HEK293 (cell line): Measurements from ENCODE around the gene CLEC4A.

Experiments used
- GLI2 ChIP-seq: fragments of 450-650 bp; formaldehyde crosslinking; IDR thresholded peaks from 2 replicates; pipeline ENCODE4; 2017; ENCODE audit warnings: missing biosample characterization, missing genetic modification characterization, low read depth, borderline replicate concordance
- SP2 ChIP-seq: fragments of 450-650 bp; formaldehyde crosslinking; IDR thresholded peaks from 2 replicates; pipeline ENCODE4 v1.5.1; 2016; ENCODE audit warnings: missing biosample characterization, missing genetic modification characterization
- ZNF274 ChIP-seq, 2 experiments: fragments of 200-500 bp in 1 of 2; fragments of 450-650 bp in 1 of 2; sonication (Bioruptor generic) in 1 of 2; formaldehyde crosslinking in 1 of 2; IDR thresholded peaks; 2 replicates each; pipeline versions ENCODE4 v1.5.1 to v1.6.1; 2014 to 2016; ENCODE audit warnings: borderline replicate concordance in 1 of 2, inconsistent platforms in 1 of 2, low read length in 1 of 2, missing biosample characterization in 1 of 2, missing genetic modification characterization in 1 of 2
- ZNF335 ChIP-seq: fragments of 450-650 bp; formaldehyde crosslinking; conservative IDR thresholded peaks from 2 replicates; pipeline ENCODE4 v1.5.1; 2016; ENCODE audit warnings: missing biosample characterization, missing genetic modification characterization
- ZNF350 ChIP-seq: fragments of 450-650 bp; formaldehyde crosslinking; IDR thresholded peaks from 2 replicates; pipeline ENCODE4 v1.5.0; 2017; ENCODE audit warnings: missing biosample characterization, mild to moderate bottlenecking, missing genetic modification characterization
- ZNF394 ChIP-seq: fragments of 450-650 bp; formaldehyde crosslinking; IDR thresholded peaks from 2 replicates; pipeline ENCODE4 v1.5.1; 2016; ENCODE audit warnings: missing biosample characterization, missing genetic modification characterization, mild to moderate bottlenecking, moderate library complexity, borderline replicate concordance
- ZNF561 ChIP-seq: fragments of 450-650 bp; IDR thresholded peaks from 2 replicates; pipeline ENCODE4 v1.5.1; 2018; ENCODE audit warnings: missing biosample characterization, missing genetic modification characterization, borderline replicate concordance
- TF ChIP-seq, protein P1 (sequence below): fragments of 450-650 bp; formaldehyde crosslinking; IDR thresholded peaks from 2 replicates; pipeline ENCODE4 v1.5.1; 2016; ENCODE audit warnings: missing biosample characterization, missing genetic modification characterization

GRCh38 chr12:8156416-8156815 lies 33.0 kb downstream of the CLEC4A start:
- no peak for TF ChIP-seq GLI2 (tag by site-specific recombination)
- no peak for TF ChIP-seq SP2 (tag by site-specific recombination)
- TF ChIP-seq ZNF394: no peak
- TF ChIP-seq, protein P1, sequence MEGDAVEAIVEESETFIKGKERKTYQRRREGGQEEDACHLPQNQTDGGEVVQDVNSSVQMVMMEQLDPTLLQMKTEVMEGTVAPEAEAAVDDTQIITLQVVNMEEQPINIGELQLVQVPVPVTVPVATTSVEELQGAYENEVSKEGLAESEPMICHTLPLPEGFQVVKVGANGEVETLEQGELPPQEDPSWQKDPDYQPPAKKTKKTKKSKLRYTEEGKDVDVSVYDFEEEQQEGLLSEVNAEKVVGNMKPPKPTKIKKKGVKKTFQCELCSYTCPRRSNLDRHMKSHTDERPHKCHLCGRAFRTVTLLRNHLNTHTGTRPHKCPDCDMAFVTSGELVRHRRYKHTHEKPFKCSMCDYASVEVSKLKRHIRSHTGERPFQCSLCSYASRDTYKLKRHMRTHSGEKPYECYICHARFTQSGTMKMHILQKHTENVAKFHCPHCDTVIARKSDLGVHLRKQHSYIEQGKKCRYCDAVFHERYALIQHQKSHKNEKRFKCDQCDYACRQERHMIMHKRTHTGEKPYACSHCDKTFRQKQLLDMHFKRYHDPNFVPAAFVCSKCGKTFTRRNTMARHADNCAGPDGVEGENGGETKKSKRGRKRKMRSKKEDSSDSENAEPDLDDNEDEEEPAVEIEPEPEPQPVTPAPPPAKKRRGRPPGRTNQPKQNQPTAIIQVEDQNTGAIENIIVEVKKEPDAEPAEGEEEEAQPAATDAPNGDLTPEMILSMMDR (tag by site-specific recombination): no peak
- no peak for TF ChIP-seq ZNF350 (tag by site-specific recombination)
- TF ChIP-seq ZNF561 (tag by site-specific recombination): no peak
- no peak for TF ChIP-seq ZNF274 (IDR thresholded peaks at IDR 0.05; ENCODE audit: low read length)
- no peak for TF ChIP-seq ZNF274 (tag by site-specific recombination; IDR thresholded peaks at IDR 0.05; ENCODE audit: borderline replicate concordance)
- TF ChIP-seq ZNF335 (tag by site-specific recombination): no peak
